Measurements from ENCODE around the gene DLGAP4. TPM values are rescaled to one million over a fixed set of nuclear protein-coding genes. Genes with fewer than 3 reads are reported as not detected.
"Not testable (repeated sequence)": the region's sequence is repeated elsewhere in the genome, so short reads cannot be mapped to it uniquely, and the experiment has no call there.

DLGAP4 gene
- total RNA-seq, 1 donor from 2014 or later = 38.1 TPM

- intact Hi-C loops (cut with micrococcal nuclease) = no loop called here
- ATAC-seq (no peak), DNase-seq (no peak)
Observed at GRCh38 chr20:36555248-36555647, 249.1 kb downstream of the DLGAP4 start.

- intact Hi-C loops (cut with micrococcal nuclease) = no loop called here
- no peak for DNase-seq
- no peak for ATAC-seq
Observed at GRCh38 chr20:36562724-36563123, 256.6 kb downstream of the DLGAP4 start.

GRCh38 chr20:36563374-36563773 is 257.2 kb downstream of the DLGAP4 start:
- DNase-seq = no peak
- intact Hi-C loops (cut with micrococcal nuclease) = no loop called here
- no peak for ATAC-seq

GRCh38 chr20:36564078-36564725 is 258.1 kb downstream of the DLGAP4 start:
- ATAC-seq; intact Hi-C loops (cut with micrococcal nuclease); DNase-seq: not testable (repeated sequence)

DNA sequence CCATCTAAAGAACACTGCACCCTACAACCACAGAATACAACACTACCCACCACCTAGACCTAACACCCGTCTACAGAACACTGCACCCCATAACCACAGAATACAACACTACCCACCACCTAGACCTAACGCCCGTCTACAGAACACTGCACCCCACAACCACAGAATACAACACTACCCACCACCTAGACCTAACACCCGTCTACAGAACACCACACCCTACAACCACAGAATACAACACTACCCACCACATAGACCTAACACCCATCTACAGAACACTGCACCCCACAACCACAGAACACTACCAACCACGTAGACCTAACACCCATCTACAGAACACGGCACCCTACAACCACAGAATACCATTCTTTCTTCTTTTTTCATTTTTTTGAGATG is 258.6 kb downstream of the DLGAP4 start:
- DNase-seq; ATAC-seq; intact Hi-C loops (cut with micrococcal nuclease): not testable (repeated sequence)

DNA sequence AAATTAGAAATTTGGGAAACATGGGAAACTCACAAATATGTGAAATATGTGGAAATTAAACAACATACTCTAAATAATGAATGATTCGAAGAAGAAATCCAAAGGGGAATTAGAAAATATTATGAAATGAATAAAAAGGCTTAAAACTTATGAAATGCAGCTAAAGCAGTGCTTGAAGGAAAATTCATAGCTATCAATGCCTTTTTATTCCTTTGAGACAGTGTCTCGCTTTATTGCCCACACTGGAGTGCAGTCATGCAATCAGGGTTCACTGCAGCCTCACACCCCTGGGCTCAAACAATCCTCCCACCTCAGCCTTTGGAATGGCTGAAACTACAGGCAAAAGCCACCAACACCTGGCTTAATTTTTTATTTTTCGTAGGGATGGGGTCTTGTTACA is 259.4 kb downstream of the DLGAP4 start:
- ATAC-seq = no peak
- no peak for DNase-seq
- intact Hi-C loops (cut with micrococcal nuclease) = no loop called here

DNA sequence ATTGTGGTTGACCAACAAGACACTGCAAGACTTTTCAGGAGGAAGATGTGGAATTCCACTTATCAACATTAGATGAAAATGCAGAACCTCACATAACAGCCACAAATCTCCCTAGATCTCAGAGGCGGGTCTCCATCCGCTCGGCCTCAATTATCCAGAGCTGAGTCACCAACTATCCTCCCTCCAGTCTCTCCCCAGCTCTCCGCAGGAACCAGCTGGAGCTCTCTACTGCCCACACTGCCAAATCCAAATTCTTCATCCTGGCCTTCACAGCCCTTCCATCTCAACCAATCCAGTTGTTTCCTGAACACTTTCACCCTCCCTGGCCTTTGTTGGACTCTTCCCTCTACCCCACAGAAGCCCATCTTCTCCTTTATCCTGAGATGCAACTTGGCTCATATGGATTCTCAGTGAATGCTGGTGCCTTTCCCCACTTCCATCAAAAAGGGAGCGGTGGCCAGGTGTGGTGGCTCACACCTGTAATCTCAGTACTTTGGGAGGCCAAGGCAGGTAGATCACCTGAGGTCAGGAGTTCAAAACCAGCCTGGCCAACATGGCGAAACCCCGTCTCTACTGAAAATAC is 263.8 kb downstream of the DLGAP4 start:
- intact Hi-C loops (cut with micrococcal nuclease) = no loop called here
- DNase-seq = no peak
- no peak for ATAC-seq

DNA sequence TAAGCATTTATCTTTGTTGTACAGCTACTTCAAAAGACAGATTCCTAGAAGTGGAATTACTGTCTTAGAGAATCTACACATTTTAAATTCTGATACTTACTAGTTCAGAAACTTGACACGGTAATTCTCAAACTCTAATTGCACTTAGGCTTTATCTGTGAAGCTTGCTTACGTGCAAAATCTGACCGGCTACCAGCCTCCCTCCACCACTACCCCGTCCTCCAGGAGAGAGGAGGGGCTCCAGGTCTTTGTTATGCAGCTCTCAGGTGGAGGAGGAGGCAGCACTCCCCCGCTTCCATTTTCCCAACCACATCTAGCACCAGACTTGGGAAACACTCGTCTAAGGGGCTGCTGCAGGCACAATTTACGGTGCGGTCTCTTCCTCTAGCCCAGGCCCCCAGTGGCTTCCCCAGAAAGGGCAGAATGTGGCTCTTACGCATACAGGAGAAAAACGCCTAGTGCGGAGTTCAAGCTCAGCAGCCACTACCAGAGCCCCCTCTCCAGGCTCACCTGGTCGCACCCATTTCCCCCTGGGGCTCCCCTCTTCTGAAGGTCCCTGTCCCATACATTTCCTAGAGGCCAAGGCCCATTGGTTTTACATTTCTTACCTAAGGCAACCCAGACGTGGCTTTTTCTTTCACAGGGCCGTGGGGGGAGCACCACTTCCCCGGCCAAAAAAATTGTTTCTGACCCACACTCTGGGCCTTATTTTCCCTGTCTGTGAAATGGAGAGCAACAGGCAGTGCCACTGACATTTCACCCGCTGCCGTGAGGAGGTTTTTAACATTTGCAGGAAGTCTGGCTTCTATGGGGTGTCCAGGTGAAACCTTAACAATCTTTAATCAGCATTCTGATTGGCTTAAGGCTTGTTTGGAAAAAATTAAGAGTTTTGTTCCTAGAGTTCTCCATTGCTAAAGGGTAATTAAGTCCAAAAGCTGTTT is 265.7 kb downstream of the DLGAP4 start:
- ATAC-seq = no peak
- intact Hi-C loops (cut with micrococcal nuclease) = no loop called here
- no peak for DNase-seq

GRCh38 chr20:36572701-36573102 is 266.6 kb downstream of the DLGAP4 start:
- peak; percentile 2 for ATAC-seq
- peak; percentile 46 for DNase-seq
- intact Hi-C loops (cut with micrococcal nuclease) = no loop called here

DNA sequence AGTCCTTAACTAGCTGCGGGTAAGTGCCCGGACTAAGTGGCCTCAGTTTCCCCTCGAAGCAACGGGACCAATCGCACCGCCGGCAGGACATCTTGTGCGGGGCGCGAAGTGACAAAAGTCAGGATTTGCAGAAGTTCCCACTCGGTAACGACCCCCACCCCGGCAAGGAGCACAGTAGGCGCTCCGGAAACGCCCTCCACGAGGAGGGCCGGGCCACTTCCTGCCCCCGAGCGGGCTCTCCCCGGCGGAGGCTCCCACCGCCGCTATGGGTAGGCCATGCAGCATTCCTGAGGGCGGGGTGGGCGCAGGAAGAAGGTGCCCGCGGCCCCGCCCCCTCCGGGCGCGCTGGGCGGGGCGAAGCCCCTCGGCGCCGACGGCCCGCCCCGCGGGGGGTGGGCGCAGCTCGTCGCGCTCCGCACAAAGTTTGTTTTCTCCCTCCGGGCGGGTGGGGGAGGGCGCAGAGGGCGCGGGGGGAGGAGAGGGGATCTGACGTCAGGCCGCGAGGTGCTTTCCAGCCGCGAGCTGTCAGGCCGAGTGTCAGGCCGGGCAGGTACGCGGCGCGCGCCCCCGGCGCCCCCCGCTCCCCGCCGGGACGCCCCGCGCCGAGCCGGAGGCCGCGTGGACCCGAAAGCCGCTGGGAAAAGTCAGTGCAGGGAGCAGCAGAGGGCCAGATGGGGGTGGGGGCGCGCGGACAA is 267.1 kb downstream of the DLGAP4 start, which contains the start of gene TGIF2:
TGIF2 (plus strand) TSS at position 495 of the 695 bp plus-strand sequence. CDS start 5,178 bp downstream, outside the sequence.
- ATAC-seq = peak; percentile 89
- peak; percentile 90 for DNase-seq
- intact Hi-C loops (cut with micrococcal nuclease) = no loop called here

DNA sequence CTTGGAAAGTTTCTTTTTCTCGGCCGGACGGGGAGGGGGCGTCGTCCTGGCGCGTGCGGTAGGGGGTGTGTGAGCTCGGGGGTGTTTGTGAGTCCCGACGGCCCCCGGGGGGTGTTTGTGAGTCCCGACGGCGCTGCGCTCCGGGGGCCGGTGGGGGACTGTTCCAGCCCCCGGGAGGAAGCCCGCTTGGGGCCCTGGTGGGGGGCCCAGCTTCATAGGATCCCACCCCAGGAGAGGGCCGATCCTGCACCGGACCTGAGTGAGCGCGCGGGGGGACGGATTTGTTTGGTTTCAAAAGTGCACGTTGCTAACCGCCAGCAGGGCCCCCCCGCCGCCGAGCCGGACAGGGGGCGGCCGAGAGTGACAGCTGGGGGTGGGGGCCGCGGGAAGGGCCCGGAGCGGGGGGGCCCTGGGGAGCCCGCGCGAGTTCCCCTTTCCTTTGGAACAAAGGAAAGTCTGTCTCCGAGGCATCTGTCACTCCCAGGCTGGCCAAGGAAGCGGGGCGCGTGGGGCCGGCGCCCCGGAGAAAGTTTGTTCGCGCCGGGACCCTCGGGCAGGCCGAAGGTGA is 267.7 kb downstream of the DLGAP4 start:
- intact Hi-C loops (cut with micrococcal nuclease) = no loop called here
- DNase-seq (peak; percentile 62), ATAC-seq (peak; percentile 26)

DNA sequence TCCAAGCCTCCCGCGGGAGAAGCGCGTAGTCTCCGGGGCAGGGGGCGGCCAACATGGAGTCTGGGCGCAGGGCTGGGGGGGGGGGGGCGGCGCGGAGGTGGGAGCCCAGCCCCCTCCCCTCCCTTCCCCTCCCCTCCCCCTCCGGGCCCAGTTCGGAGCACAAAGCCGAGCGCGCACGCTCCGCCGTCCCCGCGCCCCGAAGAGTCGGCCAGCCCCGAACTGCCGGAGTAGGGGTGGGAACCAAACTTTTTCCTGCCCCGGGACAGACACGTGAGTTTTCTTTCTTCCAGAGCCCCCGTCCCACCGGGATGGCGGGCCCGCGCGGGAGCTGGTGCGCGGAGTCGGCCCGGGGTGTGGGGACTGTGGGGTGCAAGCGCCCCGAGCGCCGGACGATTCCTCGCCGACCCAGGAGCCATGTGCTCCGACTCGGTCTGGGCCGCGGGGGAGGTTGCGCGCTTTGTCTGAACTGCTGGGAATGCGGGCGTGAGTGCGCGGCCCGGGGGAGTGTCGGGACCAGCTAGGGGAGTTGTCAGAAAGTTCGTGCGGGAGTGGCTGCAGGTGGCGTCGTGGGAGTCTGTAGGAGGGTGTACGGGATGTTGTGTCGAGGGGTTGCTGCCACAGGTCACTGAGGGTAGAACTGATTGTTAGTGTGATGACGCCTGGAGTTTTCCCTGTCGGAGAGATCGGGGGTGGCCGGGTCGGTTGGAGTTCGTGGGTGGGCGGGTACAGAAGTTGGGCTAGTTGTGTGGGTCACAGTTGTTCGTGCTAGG is 268.4 kb downstream of the DLGAP4 start:
- peak; percentile 64 for DNase-seq
- intact Hi-C loops (cut with micrococcal nuclease) = no loop called here

DNA sequence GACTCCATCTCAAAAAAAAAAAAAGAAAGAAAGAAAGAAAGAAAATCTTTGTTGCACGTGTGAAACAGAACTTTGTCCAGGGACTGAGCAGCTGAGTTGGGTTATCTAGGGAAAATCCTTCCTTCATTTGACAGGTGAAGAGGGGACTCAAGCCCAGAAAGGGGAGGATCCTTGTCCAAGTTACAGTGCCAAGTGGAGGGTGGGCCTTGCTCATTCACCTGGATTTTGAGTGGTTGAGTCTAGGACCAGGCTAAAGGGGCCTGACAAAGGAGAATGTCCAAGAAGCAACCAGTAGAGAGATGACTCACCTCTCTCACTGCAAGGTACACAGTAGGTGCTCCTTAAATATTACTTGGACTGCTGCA is 269.9 kb downstream of the DLGAP4 start:
- no peak for DNase-seq
- intact Hi-C loops (cut with micrococcal nuclease) = no loop called here
- ATAC-seq = no peak

More for the DNA sequence above, 268.4 kb downstream of the DLGAP4 start:
- ATAC-seq = peak; percentile 47

Other genes starting within 250 kb of the DLGAP4 start
- gene EPB41L1, start 151.6 kb upstream of the DLGAP4 start, total RNA-seq = 19.6 TPM
- gene AAR2, start 69.9 kb upstream of the DLGAP4 start, total RNA-seq = 14.8 TPM
- gene MYL9, start 235.2 kb downstream of the DLGAP4 start, total RNA-seq = 1,967 TPM